H1 (cell line): ENCODE results near the gene CRTAC1. TPM values are rescaled to one million over a fixed set of nuclear protein-coding genes. Genes with fewer than 3 reads are reported as not detected.

Source experiments
- CTCF ChIA-PET: fragments of 300-600 bp; sonication (Branson Sonifier 250); formaldehyde crosslinking; loops from one replicate; lab custom pipeline; 2021; ENCODE audit not compliant: partially characterized antibody; lab: Charles Lee
- POLR2A ChIA-PET: fragments of 300-600 bp; sonication (Branson Sonifier 250); formaldehyde crosslinking; loops from one replicate; lab custom pipeline; 2021; ENCODE audit warnings: inconsistent platforms; ENCODE audit not compliant: partially characterized antibody; lab: Charles Lee
- DNase-seq, 2 experiments: peaks; one replicate each; pipeline versions ENCODE4 v3.0.0 to v3.0.0-alpha.2; 2010 to 2022; ENCODE audit warnings: low spot score in 2 of 2, low read depth in 1 of 2, mixed read lengths in 1 of 2
- FAIRE-seq: peaks from 2 replicates; lab custom pipeline; 2011; peaks lifted over from hg19 to GRCh38; lab: Jason Lieb, UNC
- H2AFZ ChIP-seq: 2 replicates; pipeline ENCODE4 v1.8.1; 2012; ENCODE audit warnings: low read length, inconsistent platforms
- H2AK5ac ChIP-seq: 2 replicates; pipeline ENCODE4 v1.6.1; 2013; ENCODE audit warnings: low read depth, low read length
- H2BK120ac ChIP-seq: replicated peaks from 2 replicates; pipeline ENCODE3; 2013; ENCODE audit warnings: low read depth, low read length, inconsistent platforms
- H2BK12ac ChIP-seq: 2 replicates; pipeline ENCODE4 v1.6.1; 2013; ENCODE audit warnings: low read depth, low read length
- H2BK15ac ChIP-seq: 2 replicates; pipeline ENCODE4 v1.6.1; 2013; ENCODE audit warnings: low read length
- H2BK20ac ChIP-seq: 2 replicates; pipeline ENCODE4 v1.6.1; 2013; ENCODE audit warnings: low read length
- H2BK5ac ChIP-seq: 2 replicates; pipeline ENCODE4 v1.6.1; 2013; ENCODE audit warnings: low read depth, low read length
- H3K14ac ChIP-seq: 2 replicates; pipeline ENCODE4 v1.6.1; 2013; ENCODE audit warnings: inconsistent platforms; ENCODE audit not compliant: insufficient read length
- H3K18ac ChIP-seq: 2 replicates; pipeline ENCODE4 v1.6.1; 2013; ENCODE audit warnings: low read length; ENCODE audit errors: extremely low read depth
- H3K23ac ChIP-seq: 2 replicates; pipeline ENCODE4 v1.6.1; 2013; ENCODE audit warnings: inconsistent platforms; ENCODE audit not compliant: insufficient read length
- H3K23me2 ChIP-seq: 2 replicates; pipeline ENCODE4 v1.6.1; 2013; ENCODE audit warnings: low read depth, low read length
- H3K27ac ChIP-seq: 2 replicates; pipeline ENCODE4 v1.6.1; 2011; ENCODE audit warnings: low read depth, low read length, inconsistent platforms
- H3K27me3 ChIP-seq, 4 experiments: replicated peaks in 1 of 4; 1 replicate in 1 of 4; 2 replicates in 3 of 4; pipeline versions ENCODE4 v1.6.1 to v1.8.1; 2011 to 2013; ENCODE audit warnings: low read length in 3 of 4, mild to moderate bottlenecking in 3 of 4, inconsistent platforms in 2 of 4, mixed read lengths in 2 of 4, moderate library complexity in 1 of 4; ENCODE audit not compliant: control insufficient read depth in 3 of 4, insufficient read depth in 3 of 4; ENCODE audit errors: extremely low read depth in 1 of 4
- H3K36me3 ChIP-seq, 4 experiments: 2 replicates each; pipeline versions ENCODE4 v1.6.1 to v1.8.1; 2011 to 2013; ENCODE audit warnings: mild to moderate bottlenecking in 4 of 4, low read length in 3 of 4, moderate library complexity in 2 of 4, control low read depth in 1 of 4, inconsistent platforms in 1 of 4; ENCODE audit not compliant: insufficient read depth in 4 of 4, control insufficient read depth in 2 of 4
- H3K4ac ChIP-seq: replicated peaks from 2 replicates; pipeline ENCODE3; 2013; ENCODE audit warnings: low read length, low read depth, mixed read lengths, inconsistent platforms; ENCODE audit not compliant: insufficient read length
- H3K4me1 ChIP-seq, 4 experiments: replicated peaks in 1 of 4; 1 replicate in 1 of 4; 2 replicates in 3 of 4; pipeline versions ENCODE4 v1.6.1 to v1.8.1; 2011 to 2013; ENCODE audit warnings: low read length in 3 of 4, inconsistent platforms in 2 of 4, mixed read lengths in 1 of 4; ENCODE audit not compliant: insufficient read depth in 4 of 4, control insufficient read depth in 3 of 4
- H3K4me2 ChIP-seq, 2 experiments: 2 replicates each; pipeline versions ENCODE4 v1.6.1 to v1.8.1; 2011 to 2013; ENCODE audit warnings: low read depth in 2 of 2, low read length in 2 of 2, control low read depth in 1 of 2, inconsistent platforms in 1 of 2, mild to moderate bottlenecking in 1 of 2; ENCODE audit not compliant: insufficient read depth in 1 of 2
- H3K4me3 ChIP-seq, 4 experiments: fragments of 200-600, 300-600 bp in 1 of 4; sonication (generic), shearing (Covaris generic), sonication (Bioruptor Twin) in 1 of 4; 2 replicates each; pipeline versions ENCODE4 v1.5.1 to v1.8.1; 2011 to 2016; ENCODE audit warnings: low read length in 4 of 4, low read depth in 3 of 4, control low read depth in 2 of 4, inconsistent platforms in 2 of 4, mild to moderate bottlenecking in 2 of 4, mixed read lengths in 1 of 4, moderate library complexity in 1 of 4; ENCODE audit not compliant: insufficient read depth in 2 of 4; ENCODE audit errors: extremely low read depth in 1 of 4
- H3K56ac ChIP-seq: replicated peaks from 2 replicates; pipeline ENCODE3; 2013; ENCODE audit warnings: low read depth, mild to moderate bottlenecking, mixed read lengths, low read length, inconsistent platforms; ENCODE audit not compliant: insufficient read length
- H3K79me1 ChIP-seq: 2 replicates; pipeline ENCODE4 v1.6.1; 2013; ENCODE audit warnings: low read depth, low read length, control low read depth
- H3K79me2 ChIP-seq, 2 experiments: 2 replicates each; pipeline versions ENCODE4 v1.6.1 to v1.8.1; 2012 to 2013; ENCODE audit warnings: low read length in 2 of 2, mild to moderate bottlenecking in 2 of 2, inconsistent platforms in 1 of 2; ENCODE audit not compliant: insufficient read depth in 2 of 2, control insufficient read depth in 1 of 2
- H3K9ac ChIP-seq, 4 experiments: replicated peaks in 1 of 4; 1 replicate in 1 of 4; 2 replicates in 3 of 4; pipeline versions ENCODE4 v1.6.1 to v1.8.1; 2011 to 2013; ENCODE audit warnings: low read depth in 3 of 4, low read length in 3 of 4, control low read depth in 2 of 4, mild to moderate bottlenecking in 2 of 4, moderate library complexity in 2 of 4, inconsistent platforms in 1 of 4; ENCODE audit errors: extremely low read depth in 1 of 4
- H3K9me3 ChIP-seq, 2 experiments: 2 replicates each; pipeline versions ENCODE4 v1.6.1 to v1.8.1; 2012 to 2013; ENCODE audit warnings: mild to moderate bottlenecking in 2 of 2, moderate library complexity in 2 of 2, control low read depth in 1 of 2, inconsistent platforms in 1 of 2, low read depth in 1 of 2, low read length in 1 of 2, mixed read lengths in 1 of 2; ENCODE audit not compliant: insufficient read depth in 2 of 2
- H4K20me1 ChIP-seq, 2 experiments: replicated peaks in 1 of 2; 2 replicates each; pipeline versions ENCODE3 to v1.8.1; 2011 to 2013; ENCODE audit warnings: inconsistent platforms in 2 of 2, low read length in 2 of 2, mild to moderate bottlenecking in 1 of 2; ENCODE audit not compliant: insufficient read depth in 2 of 2, control insufficient read depth in 1 of 2
- H4K5ac ChIP-seq: 2 replicates; pipeline ENCODE4 v1.6.1; 2013; ENCODE audit warnings: low read length, low read depth, mixed read lengths, inconsistent platforms; ENCODE audit not compliant: insufficient read length
- H4K8ac ChIP-seq: 2 replicates; pipeline ENCODE4 v1.8.0; 2013; ENCODE audit warnings: mild to moderate bottlenecking, moderate library complexity, low read length, inconsistent platforms; ENCODE audit not compliant: insufficient read depth; ENCODE audit errors: extremely low read depth
- H4K91ac ChIP-seq: replicated peaks from 2 replicates; pipeline ENCODE3; 2013; ENCODE audit warnings: low read length, mixed read lengths, inconsistent platforms; ENCODE audit not compliant: insufficient read length
- CREB1 ChIP-seq: IDR thresholded peaks from 2 replicates; pipeline ENCODE4 v1.6.1; 2012; ENCODE audit warnings: inconsistent platforms
- EGR1 ChIP-seq: IDR thresholded peaks from 2 replicates; pipeline ENCODE4 v1.6.1; 2011; ENCODE audit warnings: low read depth, low read length, borderline replicate concordance
- GTF2F1 ChIP-seq: IDR thresholded peaks from 2 replicates; pipeline ENCODE4 v1.6.1; 2012; ENCODE audit warnings: low read depth, low read length, improper control_type of control experiment, borderline replicate concordance
- KDM1A ChIP-seq: fragments of 200-600, 300-600 bp; sonication (generic); IDR thresholded peaks from 2 replicates; pipeline ENCODE4 v1.7.1; 2016; ENCODE audit warnings: mild to moderate bottlenecking, low read length, borderline replicate concordance
- RXRA ChIP-seq: IDR thresholded peaks from 2 replicates; pipeline ENCODE4 v1.6.1; 2011; ENCODE audit warnings: low read depth, mild to moderate bottlenecking, low read length, moderate library complexity; ENCODE audit not compliant: insufficient read depth
- SAP30 ChIP-seq: fragments of 300-600 bp; sonication (generic); IDR thresholded peaks from 2 replicates; pipeline ENCODE4 v1.7.1; 2012; ENCODE audit warnings: low read length, moderate library complexity, mild to moderate bottlenecking, inconsistent platforms; ENCODE audit not compliant: insufficient read depth, insufficient replicate concordance
- SIN3A ChIP-seq, 2 experiments: IDR thresholded peaks in 1 of 2; conservative IDR thresholded peaks in 1 of 2; 2 replicates each; pipeline ENCODE4 v1.6.1; 2011 to 2012; ENCODE audit warnings: low read length in 2 of 2, improper control_type of control experiment in 1 of 2, low read depth in 1 of 2, mild to moderate bottlenecking in 1 of 2
- SP2 ChIP-seq: IDR thresholded peaks from 2 replicates; pipeline ENCODE4 v1.6.1; 2012; ENCODE audit warnings: mild to moderate bottlenecking, low read length, inconsistent platforms
- TCF12 ChIP-seq: IDR thresholded peaks from 2 replicates; pipeline ENCODE4 v1.6.1; 2011; ENCODE audit warnings: low read depth, mild to moderate bottlenecking, low read length
- WGBS, 2 experiments: shearing (Covaris generic) in 1 of 2; methylation state at CpG; one replicate each; pipeline versions ENCODE4 v1.1.6 to v1.1.7; 2013 to 2015; ENCODE audit warnings: low lambda C conversion rate in 2 of 2, mixed read lengths in 2 of 2, inconsistent platforms in 1 of 2, low coverage in 1 of 2, missing lambda C conversion rate in 1 of 2; ENCODE audit not compliant: insufficient replicate concordance in 2 of 2, insufficient coverage in 1 of 2, insufficient read length in 1 of 2; ENCODE audit errors: extremely low coverage in 1 of 2, missing lambda C conversion rate in 1 of 2; 5-methylcytosine and 5-hydroxymethylcytosine counted together
- polyA plus RNA-seq, 7 experiments: library from polyadenylated mRNA; depleted of rRNA in 3 of 7; stranded (reverse) in 5 of 7; unstranded in 2 of 7; fragments of >200 nt in 5 of 7; fragments of 200-250 nt in 2 of 7; gene quantifications; 1 replicate in 5 of 7; 2 replicates in 1 of 7; 4 replicates in 1 of 7; pipeline versions ENCODE4 v1.2.1 to v1.2.3, GENCODE V29; 2011 to 2013; ENCODE audit warnings: missing spikeins in 2 of 7, mixed read lengths in 2 of 7
- total RNA-seq: library from RNA; stranded (reverse); fragmentation: NEBNext Ultra II Directional; extraction: Animal tissue kit (Norgen Biotek cat#: 25700); gene quantifications from 2 replicates; pipeline ENCODE4 v1.2.1, GENCODE V29; 2021

CRTAC1 gene
- total and polyA plus RNA-seq, 2 of the 8 experiments (the other 6 are each of a cell fraction or from before 2014, with no cell fraction given), result 0.91 to 1.2 TPM

DNA sequence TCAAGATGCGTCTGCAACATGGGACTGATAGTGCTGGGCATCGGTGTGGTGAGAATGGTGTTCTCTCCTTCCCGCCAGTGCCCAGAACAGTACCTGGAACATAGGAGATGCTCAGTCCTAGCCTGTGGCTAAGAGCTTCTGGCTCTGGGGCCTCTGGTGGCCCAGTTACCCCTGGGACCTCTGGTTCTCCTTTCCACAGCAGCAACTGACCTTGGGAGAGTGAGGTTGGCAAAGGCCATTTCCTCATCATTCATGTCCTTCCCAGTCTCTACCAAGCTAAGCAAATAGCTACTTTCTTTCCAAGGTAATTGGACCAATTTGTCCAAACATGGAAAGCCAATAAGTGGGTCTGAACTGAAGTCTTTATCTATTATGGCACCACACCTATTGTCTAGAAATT lies 192.3 kb downstream of the CRTAC1 start:
- 93% methylated on average over 3 of the region's 3 CpGs; no CpG with 5 or more reads in 1 of the 2 experiments for WGBS, 2 experiments
- Histone ChIP-seq H3K56ac (no peak overlapping the region), H2AK5ac (no peak overlapping the region), H3K23me2 (no peaks in the 10 kb centered on the region; the same call in 1 of the 2 replicates), H3K4me2 (no peak overlapping the region), H3K14ac (no peak overlapping the region), H3K4me1 (no peaks in the 10 kb centered on the region), H3K79me1 (no peaks in the 10 kb centered on the region), H3K18ac (no peak overlapping the region), H2BK15ac (no peak overlapping the region), H3K27me3 (no peaks in the 10 kb centered on the region), H3K4ac (no peak overlapping the region), H3K4me3 (no peak overlapping the region), H2BK5ac (no peak overlapping the region), H4K5ac (no peak overlapping the region), H2BK12ac (no peak overlapping the region), H3K23ac (no peak overlapping the region), H2AFZ (no peak overlapping the region), H3K9ac (no peak overlapping the region), H2BK20ac (no peak overlapping the region), H3K79me2 (no peaks in the 10 kb centered on the region), H4K20me1 (no peaks in the 10 kb centered on the region), H3K36me3 (no peaks in the 10 kb centered on the region), H3K27ac (no peak overlapping the region), H4K8ac (no peak overlapping the region), H3K9me3 (peaks cover 0 to 12% of the 10 kb centered on the region in 2 experiments; a peak in 2 of 4 replicates), H4K91ac (no peak overlapping the region), H2BK120ac (no peak overlapping the region)
- ChIA-PET POLR2A (no interaction called here), CTCF (no interaction called here)
- FAIRE-seq, result no peak
- TF ChIP-seq KDM1A (no peak), RXRA (no peak), SAP30 (no peak), SIN3A (conservative IDR thresholded peaks at IDR 0.05 in 1 of 2, IDR thresholded peaks at IDR 0.05 in 1 of 2; ENCODE audit: low read depth in 1 of 2, low read length in 2 of 2) (no peak), SP2 (no peak), GTF2F1 (no peak), EGR1 (no peak), TCF12 (no peak), CREB1 (no peak)
- no peak for DNase-seq
